NCI-H2196 treated with DMSO at 0.1 percent for 48 hours (cell line): Measurements from ENCODE around the gene SEMG1.

Source experiments
- DNase-seq: peaks from one replicate; lab custom pipeline; 2025; ENCODE audit not compliant: unreplicated experiment; lab: John Stamatoyannopoulos, UW

Gene SEMG1

GRCh38 chr20:45206725-45207124, at the start of gene SEMG1:
SEMG1 (plus strand) TSS chr20:45207033; CDS start chr20:45207054, 21 bp downstream.
- no peak for DNase-seq

DNA sequence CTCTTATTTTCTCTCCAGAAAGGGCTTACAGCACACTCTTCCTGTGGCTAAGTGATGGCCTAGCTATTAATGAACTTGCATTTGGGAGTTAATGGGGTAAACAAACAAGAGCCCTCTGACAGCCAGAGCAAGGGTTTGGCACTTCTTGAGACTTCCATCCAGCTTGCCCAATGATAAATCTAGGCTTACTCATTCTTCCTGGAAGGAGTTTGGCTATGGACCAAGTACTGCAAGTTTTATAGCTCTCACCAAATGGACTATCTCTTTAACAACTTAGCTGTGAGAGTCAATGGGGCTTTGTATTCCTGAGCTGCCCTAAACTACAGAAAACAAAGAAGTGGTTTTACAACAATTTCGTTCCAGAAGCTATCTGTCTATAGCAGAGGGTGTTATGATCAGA, 48.9 kb upstream of the SEMG1 start:
- DNase-seq: no peak

DNA sequence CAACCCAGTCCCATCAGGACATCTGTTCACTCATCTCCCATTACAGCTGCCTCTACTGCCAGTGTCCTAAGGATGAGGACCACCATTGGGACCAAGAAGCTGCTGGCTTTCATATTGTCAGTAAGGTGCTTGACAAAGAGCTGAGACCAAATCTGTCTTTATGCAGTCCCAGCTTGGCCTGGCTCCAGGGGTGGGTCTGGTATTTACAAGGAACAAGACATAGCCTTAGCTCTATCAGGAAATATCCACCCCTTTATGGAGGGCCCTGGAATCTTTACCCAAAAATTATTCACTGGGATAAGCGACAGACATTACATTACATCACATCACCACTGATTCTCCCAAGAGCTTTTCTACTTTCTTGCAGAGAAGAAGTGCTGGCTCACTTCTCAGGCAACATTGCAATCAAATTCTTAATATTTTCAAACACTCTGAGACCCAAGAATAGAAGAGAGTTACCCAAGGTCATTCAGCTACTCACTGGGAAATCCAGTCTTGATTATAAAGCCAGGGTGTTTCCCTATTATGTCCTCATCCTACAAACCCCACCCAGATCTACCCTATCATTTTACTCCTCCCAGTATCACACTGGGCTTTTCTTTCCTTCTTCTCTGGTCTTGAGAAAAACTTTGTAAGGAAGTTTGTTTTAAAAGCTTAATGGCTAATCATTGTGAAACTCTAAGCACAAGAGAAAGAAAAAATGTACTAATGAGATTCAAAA, 43.6 kb upstream of the SEMG1 start:
- no peak for DNase-seq

- no peak for DNase-seq
These were observed 41.9 kb upstream of the SEMG1 start for GRCh38 chr20:45164906-45165305.

- no peak for DNase-seq
These were observed 33.3 kb upstream of the SEMG1 start for GRCh38 chr20:45173522-45173921.

DNA sequence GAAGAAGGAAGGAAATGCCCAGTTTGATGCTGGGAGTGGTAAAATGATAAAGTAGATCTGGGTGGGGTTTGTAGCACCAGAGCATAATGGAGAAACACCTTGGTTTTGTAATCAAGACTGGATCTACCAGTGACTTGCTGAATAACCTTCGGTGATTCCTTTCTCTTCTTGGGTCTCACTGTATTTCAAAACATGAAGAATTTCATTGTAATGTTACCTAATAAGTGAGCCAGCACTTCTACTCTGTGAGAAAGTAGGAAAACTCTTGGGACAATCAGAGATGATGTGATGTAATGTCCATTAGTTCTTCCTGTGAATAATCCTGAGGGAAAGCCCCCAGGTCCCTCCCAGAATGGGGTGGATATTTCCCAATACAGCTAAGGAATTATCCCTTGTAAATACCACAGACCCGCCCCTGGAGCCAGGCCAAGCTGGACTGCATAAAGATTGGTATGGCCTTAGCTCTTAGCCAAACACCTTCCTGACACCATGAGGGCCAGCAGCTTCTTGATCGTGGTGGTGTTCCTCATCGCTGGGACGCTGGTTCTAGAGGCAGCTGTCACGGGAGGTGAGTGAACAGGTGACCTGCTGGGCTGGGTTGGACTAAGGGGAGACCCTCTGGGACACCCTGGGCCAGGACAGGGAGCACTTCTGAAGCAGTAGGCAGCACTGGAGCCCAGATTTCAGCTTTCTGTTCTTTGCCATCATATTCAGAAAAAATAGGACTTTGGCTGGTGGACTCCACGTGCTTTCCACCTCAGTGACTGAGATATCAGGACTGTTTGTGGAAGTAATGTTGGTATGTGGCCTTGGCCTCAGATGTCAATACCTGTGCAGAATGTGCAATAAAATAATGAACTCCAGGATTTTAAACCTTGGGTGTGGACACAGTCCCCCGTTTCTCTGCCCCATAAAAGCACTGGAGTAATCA, 32.1 kb upstream of the SEMG1 start, which contains the start of gene PI3:
Gene PI3 (plus strand): TSS at position 469 of the 931 bp plus-strand sequence. CDS start 21 bp downstream, at position 490.
- DNase-seq: no peak

GRCh38 chr20:45176526-45177267, 30.1 kb upstream of the SEMG1 start:
- peak; percentile 7 for DNase-seq

DNA sequence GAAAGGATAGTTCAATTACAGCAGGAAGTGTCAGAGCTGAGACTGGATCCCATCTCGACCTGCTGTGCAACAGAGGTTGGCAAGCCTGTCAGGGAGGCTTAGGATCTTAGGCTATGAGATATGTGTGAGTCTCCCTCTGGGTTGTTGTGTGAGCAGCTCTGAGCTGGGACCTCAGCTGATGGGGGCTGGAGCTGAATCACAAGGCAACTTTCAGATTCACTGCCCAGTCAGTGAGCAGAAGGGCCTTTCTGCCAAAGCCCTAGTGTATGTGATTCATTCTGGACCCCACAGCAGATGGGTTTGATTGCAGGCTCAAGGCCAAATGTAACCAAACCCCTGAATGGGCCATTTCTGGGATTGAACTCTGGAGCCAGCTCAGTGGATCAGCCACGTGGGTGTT, 27.7 kb upstream of the SEMG1 start:
- DNase-seq: no peak

- no peak for DNase-seq
These were observed 25.2 kb upstream of the SEMG1 start for GRCh38 chr20:45181639-45182038.

GRCh38 chr20:45183084-45183483, 23.7 kb upstream of the SEMG1 start:
- no peak for DNase-seq

- DNase-seq: no peak
These were observed 19.1 kb upstream of the SEMG1 start for GRCh38 chr20:45187693-45188092.

DNA sequence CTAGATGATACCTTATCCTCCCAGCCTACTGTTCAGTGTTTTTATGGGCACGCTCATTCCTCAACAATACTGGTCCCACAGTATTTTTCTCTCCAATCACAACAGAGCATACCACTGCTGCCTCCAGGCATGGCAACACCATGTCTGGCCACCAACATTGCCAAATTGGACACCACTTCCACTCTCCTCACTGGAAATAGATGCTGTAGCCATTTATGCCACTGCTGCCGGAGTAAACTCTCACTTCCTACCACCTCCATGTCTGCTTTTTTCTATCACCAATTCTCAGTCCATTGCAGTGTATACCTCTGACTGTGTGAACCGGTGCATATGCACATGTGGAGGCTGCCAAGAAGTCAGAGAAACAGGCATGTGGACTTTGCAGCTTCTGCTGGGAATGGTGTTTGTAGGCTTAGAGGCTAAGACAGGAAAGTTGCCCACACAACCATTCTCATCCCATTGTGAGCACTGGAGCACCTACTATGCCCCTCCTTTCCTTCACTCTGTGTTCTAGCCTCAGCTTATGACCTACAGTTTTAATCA, 17.7 kb upstream of the SEMG1 start:
- no peak for DNase-seq

GRCh38 chr20:45189861-45190260, 17.0 kb upstream of the SEMG1 start:
- DNase-seq: no peak

- no peak for DNase-seq
These were observed 14.9 kb upstream of the SEMG1 start for GRCh38 chr20:45191926-45192325.

DNA sequence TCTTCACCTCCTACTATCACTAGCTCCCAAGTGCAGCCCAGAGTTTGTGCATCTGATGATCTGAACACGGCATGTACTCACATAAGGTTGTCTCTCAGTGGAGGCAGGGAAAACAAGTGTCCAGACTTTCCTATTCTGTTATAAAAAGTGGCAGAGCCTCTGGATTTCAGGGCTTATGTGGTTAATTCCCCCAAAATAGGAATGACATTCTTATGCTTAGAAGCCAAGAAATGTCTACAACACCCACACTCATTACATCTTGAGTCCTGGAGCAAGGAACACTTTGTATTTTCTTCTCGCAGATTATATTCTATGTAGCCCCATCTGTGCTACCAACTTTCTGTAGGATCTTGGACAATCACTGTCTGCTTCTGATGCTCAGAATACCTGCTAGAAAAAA, 13.5 kb upstream of the SEMG1 start:
- DNase-seq: no peak

- no peak for DNase-seq
These were observed 3.1 kb downstream of the SEMG1 start for GRCh38 chr20:45209924-45210323.

DNA sequence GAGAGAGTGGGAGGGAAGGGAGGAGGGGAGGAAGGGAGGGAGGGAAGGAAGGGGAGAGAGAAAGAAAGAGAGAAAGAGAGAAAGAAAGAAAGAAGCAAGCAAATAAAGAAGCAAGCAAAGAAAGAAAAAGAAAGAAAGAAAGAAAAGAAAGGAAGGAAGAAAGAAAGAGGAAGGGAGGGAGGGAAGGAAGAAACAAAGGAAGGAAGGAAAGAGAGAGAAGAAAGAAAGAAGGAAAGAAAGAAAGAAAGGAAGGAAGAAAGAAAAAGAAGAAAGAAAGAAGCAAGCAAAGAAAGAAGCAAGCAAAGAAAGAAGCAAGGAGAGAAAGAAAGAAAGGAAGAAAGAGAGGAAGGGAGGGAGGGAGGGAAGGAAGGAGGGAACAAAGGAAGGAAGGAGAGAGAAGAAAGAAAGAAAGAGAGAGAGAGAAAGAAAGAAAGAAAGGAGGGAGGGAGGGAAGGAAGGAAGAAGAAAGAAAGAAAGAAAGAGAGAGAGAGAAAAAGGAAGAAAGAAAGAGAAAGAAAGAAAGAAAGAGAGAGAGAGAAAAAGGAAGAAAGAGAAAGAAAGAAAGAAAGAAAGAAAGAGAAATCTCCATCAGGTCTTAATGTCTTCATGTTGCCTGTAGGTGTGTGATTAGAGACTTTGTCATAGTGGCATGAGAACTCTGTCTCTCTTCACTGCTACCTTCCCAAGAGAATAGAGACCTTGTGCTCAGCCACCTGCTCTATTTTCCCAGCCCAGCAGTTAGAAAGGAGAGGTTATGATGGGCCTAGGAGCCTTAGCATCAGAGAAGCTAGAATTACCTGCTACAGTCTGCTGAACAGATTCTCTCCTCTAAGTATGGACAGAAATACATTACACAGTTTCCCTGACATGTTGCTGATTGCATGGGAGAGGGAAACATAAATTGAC, 5.0 kb downstream of the SEMG1 start:
- no peak for DNase-seq

- DNase-seq: no peak
These were observed 6.0 kb downstream of the SEMG1 start for GRCh38 chr20:45212836-45213235.

DNA sequence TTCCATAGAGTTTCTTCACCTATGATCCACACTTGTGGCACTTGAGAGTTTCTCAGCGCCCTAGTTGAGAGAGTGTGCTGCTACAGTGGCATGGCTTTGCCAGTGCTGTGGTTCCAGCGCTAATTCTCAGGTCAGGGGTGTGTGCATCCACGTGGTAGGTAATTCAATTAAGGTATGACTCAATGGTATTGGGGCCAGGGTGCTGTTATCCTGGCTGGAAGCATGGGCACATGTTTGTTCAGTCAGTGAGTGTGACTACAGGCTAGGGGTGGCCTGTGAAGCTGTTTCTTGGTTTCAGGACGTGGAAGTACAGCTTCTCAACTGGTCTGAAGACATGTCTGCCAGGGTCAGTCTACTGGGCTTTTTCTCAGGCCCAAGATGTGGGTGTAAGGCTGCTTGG, 11.3 kb downstream of the SEMG1 start:
- no peak for DNase-seq

- DNase-seq: no peak
These were observed 11.8 kb downstream of the SEMG1 start for GRCh38 chr20:45218636-45219035.
